Fibroblast of the conjunctiva (primary cell): Measurements from ENCODE around the gene TM9SF1.

Experiments used
- DNase-seq: peaks from one replicate; pipeline ENCODE4 v3.0.0-alpha.2; 2010; ENCODE audit warnings: low read depth

The TM9SF1 gene

DNA sequence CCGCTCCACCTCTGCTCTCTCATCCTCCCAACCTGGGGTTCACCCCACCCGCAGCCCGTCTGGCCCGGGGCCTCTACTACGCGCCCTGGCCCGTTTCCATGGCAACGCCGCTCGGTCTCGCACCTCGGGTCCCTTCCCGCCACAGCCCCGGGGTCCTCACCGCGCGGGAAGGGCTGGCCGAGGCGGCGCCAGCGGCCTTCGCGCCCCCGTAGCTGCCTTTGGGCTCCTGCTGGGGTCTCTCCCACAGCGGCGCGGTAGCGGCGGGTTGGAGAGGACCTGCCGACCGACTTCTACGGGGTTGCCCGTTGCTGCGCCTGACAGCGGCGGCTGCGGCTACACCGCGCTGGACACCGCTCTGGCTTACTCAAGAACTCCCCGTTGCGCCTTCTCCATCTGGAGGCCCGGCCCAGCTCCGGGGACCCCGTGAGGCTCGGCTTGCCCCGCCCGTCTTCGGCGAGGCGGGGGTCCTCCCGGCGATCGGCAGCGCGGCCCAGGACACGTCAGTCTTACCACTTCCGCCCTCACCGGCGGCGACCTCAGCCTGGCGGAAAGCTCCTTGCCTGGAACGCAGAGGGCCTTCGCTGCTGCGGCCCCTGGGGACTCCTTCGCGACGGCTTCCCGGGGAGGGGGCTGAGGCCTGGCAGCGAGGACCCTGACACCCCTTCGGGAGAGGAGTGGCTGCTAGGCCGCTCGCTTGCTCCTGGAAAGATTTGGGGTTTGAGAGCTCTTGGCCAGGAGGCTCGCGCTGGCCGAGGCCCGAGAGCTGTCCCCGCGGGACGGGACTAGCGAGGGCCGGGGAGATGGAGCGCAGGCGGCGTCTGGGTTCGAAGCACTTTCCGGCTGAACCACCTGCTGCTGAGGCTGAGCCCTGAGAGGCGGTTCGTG lies at the start of gene TM9SF1:
Gene TM9SF1, minus strand, starts transcription at position 256 of the 885 bp plus-strand sequence. CDS start 422 bp downstream, outside the sequence.
- DNase-seq = peak; percentile 77

DNA sequence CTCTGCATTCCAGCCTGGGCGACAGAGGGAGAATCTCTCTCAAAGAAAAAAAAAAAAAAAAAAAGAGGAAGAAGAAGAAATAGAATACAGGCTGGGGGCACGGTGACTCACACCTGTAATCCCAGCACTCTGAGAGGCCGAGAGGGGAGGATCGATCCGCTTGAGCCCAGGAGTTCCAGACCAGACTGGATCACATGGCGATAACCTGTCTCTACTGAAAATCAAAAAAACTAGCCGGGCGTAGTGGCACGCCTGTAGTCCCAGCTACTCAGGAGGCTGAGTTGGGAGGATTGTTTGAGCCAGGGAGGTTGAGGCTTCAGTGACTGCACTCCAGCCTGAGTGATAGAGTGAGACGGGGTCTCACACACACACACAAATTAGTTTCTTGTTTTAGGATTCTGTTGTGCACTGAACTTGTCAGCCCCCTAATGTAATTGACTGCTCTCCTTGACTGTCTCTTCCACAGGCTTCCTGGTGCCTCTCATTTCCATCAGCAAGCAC lies 48.1 kb upstream of the TM9SF1 start:
- DNase-seq = no peak

GRCh38 chr14:24241829-24242443 lies 46.7 kb upstream of the TM9SF1 start:
- peak; percentile 83 for DNase-seq

GRCh38 chr14:24240110-24240918 lies 45.1 kb upstream of the TM9SF1 start:
- no peak for DNase-seq

GRCh38 chr14:24238527-24239037 lies 43.3 kb upstream of the TM9SF1 start:
- no peak for DNase-seq

GRCh38 chr14:24238123-24238522 lies 42.9 kb upstream of the TM9SF1 start:
- DNase-seq = no peak

- no peak for DNase-seq
These were observed 42.3 kb upstream of the TM9SF1 start for GRCh38 chr14:24237463-24237955.

DNA sequence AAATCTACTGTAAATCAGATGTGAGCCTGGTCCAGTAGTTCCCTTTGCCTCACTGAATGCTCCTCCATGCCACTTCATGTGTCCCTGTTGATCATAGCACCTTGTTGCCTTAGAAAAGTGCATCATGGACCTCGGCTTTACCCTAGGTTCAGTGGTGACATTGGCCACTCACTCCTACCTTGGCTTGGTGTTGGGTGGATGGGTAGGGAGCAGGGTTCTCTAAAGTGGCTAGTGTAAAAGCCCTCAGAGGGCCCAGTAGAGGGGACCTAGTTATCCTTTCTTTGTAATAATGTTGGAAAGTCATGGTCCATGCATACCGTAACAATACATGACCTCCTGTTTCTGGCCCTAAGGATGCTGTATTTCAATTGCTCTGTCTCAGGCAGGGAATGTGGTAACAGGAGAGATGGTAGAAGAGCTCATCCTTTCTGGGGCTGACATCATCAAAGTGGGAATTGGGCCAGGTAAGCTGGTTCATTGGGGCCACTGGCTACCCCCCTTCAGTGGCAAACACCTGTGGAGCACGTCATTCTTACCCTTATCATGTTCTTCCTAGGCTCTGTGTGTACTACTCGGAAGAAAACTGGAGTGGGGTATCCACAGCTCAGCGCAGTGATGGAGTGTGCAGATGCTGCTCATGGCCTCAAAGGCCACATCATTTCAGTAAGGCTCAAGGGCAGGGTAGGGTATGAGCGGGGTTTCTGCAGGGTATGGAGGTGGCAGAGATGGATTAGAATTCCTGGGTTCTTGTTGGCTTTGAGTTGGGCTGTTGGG lies 41.6 kb upstream of the TM9SF1 start:
- DNase-seq = no peak

DNA sequence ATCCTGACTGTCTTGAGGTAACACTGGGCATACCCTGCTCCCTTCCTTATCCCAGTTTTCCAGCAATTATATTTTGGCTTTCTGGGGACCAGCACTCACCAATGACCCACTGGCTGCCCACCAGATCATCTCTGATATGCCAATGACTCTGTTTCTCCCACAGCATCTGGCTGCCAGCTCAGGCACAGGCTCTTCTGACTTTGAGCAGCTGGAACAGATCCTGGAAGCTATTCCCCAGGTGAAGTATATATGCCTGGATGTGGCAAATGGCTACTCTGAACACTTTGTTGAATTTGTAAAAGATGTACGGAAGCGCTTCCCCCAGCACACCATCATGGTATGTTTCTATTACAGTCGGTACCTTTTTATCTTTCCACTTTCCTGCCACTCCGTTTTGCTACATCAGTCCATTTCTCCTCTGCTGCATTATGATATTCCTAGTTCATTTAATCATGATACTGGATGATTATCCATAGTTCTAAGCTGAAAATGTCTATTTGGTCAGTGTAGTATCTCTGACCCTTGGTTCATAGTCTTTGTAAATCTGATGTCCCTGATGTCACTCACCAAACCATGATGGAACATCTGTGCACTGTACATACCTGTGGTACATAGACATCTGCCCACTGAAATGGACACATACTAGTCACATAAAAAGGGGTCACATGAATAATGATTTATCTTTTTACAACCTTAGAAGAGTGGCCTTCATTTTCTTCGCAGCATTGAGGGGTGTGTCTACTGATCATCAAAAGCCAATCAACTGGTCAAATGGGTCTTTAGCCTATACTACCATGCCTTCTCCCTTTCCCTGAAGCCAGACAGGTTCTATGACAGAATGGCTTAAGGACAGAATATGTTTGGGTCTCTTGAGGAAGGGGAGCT lies 40.8 kb upstream of the TM9SF1 start:
- no peak for DNase-seq

DNA sequence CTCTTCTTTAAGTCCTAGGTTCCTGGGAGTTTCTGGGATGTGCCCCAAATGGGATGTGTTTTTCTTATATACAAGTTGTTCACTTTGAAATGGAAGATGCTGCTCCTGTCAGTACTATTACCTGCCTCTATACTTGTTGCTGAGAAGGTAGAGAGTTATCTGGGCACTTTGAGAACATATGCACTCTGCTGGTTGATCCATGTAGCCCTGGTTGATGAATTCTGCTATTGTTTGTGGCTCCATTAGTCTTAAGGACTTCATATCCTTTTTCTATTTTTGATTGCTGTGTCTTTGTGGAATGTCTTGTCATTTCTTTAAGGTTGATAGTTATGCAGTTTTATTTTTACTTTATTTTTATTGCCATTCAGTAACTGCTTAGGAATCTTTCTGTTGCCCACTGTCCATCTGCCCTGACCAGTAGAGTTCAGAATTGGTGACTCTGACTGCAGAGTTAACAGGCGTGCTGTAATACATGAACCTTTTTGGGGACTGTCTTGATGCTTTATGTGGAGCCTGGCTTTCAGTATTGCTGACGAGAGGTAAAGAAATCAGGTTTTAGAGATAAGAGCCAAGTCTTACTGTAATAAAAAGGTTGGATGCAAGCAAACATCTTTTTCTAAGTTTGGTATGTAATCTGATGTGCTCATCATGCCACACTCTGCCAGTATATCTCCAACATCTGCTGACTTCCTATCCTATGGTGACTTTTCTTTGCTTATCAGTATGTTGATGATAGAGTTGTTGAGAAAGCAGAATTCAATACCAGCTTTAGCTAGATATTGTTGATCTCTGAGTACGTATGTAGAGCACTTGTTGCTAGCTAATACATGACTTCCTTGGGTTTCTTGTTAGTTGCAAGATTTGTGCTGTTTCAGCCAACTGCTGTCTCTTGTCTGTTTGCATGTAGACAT lies 39.1 kb upstream of the TM9SF1 start:
- no peak for DNase-seq

DNA sequence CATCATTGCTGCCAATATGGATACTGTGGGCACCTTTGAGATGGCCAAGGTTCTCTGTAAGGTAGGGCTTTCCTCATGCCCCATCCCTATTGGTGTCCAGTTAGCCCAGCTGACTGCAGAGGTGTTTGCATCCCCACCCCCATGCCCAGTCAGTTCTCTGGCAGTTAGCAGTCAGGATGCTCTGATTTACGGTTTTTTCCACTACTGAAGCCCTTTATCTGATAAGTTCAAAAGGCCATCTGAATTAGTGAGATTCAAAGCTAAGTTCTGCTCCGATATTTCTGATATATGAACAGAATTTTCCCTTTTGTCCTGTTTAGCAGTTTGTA lies 38.3 kb upstream of the TM9SF1 start:
- DNase-seq = no peak

DNA sequence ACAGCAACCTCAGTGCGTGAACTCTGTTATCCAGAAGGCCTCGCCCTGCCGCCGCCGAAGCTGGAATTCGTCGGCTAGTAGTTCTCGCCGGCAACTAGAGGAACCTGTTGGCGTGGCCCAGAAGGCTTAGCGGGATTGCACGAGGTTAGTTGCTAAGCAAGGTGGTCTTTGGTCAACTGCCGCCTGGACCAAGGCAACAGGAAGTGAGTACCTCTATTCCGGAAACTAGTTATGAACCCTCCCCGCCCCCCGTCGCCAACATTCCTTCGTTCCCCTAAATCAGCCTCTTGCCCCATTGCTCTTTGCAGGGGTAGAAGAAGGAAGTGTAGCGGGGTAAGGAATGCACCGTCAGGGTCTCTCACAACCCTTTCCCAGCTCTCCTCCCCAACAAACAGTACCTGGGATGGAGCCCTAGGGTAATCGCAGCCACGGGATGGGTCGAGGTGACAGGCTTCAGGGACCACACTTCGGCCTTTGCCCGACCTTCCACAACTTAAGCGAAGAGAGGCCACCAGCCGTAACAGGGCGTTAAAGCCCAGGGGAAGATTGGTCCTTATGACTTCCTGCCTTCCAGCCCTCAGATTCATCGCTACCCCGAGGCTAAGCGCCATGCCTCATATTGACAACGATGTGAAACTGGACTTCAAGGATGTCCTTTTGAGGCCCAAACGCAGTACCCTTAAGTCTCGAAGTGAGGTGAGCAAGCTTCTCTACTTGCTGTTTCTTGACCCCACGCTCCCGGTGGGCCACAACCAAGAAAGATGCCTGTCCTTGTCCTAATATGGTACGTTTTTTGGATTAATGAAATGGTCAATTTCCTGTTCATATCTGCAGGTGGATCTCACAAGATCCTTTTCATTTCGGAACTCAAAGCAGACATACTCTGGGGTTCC lies 37.6 kb upstream of the TM9SF1 start, which contains the start of gene GMPR2:
Gene GMPR2, plus strand, starts transcription at position 285 of the 893 bp plus-strand sequence. Its CDS starts 325 bp downstream, at position 610.
- DNase-seq = no peak

DNA sequence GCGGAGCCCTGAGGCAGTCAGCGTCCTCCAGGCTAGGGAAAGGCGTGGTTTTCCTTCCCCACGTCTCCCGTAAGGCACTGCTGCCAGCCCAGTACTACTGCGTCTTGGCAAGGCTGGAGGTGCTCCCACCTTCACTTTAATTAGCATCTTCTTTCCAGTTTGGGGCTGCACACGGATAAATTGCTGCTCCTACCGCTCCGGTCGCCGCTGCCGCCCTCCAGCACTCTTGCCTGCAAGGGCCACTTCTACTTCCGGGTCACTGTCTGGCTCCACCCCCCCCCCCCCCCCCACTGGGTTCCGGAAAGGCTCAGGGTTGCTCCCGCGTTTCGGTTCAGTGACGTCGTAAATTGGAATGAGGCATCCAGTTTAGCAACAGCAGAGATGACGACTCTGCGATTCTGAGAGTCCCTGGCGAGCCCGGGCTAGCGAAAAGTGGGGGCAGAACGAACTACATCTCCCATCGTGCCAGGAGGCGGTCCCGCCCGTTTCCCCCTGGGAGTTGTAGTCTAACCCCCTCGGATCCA lies 36.9 kb upstream of the TM9SF1 start, which contains the start of gene NEDD8:
Gene NEDD8, minus strand, starts transcription at position 247 of the 524 bp plus-strand sequence. Its CDS starts 100 bp downstream, at position 147.
- DNase-seq = peak; percentile 95

- DNase-seq = no peak
These were observed 36.3 kb upstream of the TM9SF1 start for GRCh38 chr14:24231263-24232120.

DNA sequence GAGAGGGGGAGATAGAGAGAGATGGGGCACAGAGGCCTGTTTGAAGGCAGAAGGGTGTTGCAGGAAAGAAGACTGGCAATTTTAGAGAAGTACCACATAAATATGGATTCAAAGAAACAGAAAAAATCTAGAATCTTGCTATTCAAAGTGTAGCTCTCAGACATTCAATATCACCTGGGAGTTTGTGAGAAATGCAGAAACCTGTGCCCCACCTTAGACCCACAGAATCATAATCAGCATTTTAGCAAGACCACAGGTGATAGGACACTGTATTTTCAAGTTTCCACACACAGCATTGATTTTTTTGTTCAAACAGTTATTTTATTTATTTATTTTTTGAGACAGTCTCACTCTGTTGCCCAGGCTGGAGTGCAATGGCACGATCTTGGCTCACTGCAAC lies 33.7 kb upstream of the TM9SF1 start:
- DNase-seq = no peak

DNA sequence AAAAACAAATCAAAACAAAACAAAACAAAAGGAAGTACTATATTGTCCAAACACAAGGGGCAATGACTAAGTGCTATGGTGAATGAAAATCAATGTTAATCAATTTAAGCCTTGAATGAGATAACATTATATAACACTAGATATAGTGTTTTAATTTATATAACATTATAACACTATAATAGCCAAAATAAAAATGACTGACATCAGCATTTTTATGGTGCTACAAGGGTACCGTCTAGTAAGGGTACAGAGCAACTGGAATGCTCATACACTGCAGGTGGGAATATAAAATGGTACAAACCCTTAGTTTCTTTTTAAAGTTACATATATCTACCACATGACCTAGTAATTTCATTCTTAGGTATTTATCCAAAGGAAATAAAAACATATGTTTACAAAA lies 31.2 kb upstream of the TM9SF1 start:
- DNase-seq = no peak

GRCh38 chr14:24224618-24225071 lies 29.4 kb upstream of the TM9SF1 start:
- no peak for DNase-seq
